ENCODE results near the gene PARVG. TPM values are rescaled to one million over a fixed set of nuclear protein-coding genes. Genes with fewer than 3 reads are reported as not detected.

Gene PARVG
- total and polyA plus RNA-seq, 9 of the 15 experiments (the other 6 are each of a cell fraction or from before 2014, with no cell fraction given): 0.35 TPM; not detected in 8

GRCh38 chr22:44162960-44163359 is 17.8 kb upstream of the PARVG start:
- intact Hi-C loops (cut with micrococcal nuclease): no loop called here
- 85% methylated on average over 10 of the region's 13 CpGs for WGBS (ENCODE audit: insufficient coverage, low coverage, missing lambda C conversion rate)
- no TSS peak for BruUV-seq (replicated peaks)

More at GRCh38 chr22:44162960-44163359, 17.8 kb upstream of the PARVG start:
- Histone ChIP-seq H3K79me2 (ENCODE audit: control insufficient read depth, insufficient read depth, low read length) (no peaks in the 10 kb centered on the region), H3K27ac (ENCODE audit: extremely low read depth, low read depth, low read length) (no peak overlapping the region), H3K9ac (ENCODE audit: insufficient read depth in 1 of 2, low read depth in 2 of 2, low read length in 2 of 2) (no peak overlapping the region), H3K4me3 (no peak overlapping the region), H3K36me3 (ENCODE audit: control insufficient read depth, insufficient read depth, low read length) (no peaks in the 10 kb centered on the region), H3K9me3 (replicated peaks; ENCODE audit: control insufficient read depth, insufficient read depth, low read depth, low read length) (no peaks in the 10 kb centered on the region), H3K4me1 (replicated peaks in 1 of 2; ENCODE audit: control insufficient read depth in 2 of 2, insufficient read depth in 2 of 2, low read length in 2 of 2) (no peaks in the 10 kb centered on the region), H3K27me3 (ENCODE audit: control insufficient read depth in 2 of 2, insufficient read depth in 2 of 2, low read length in 2 of 2) (no peaks in the 10 kb centered on the region), H2AFZ (ENCODE audit: low read depth, low read length) (no peak overlapping the region), H4K20me1 (replicated peaks; ENCODE audit: control insufficient read depth, insufficient read depth, low read length) (no peaks in the 10 kb centered on the region), H3K9me1 (ENCODE audit: control insufficient read depth, insufficient read depth, low read length) (no peaks in the 10 kb centered on the region), H3K4me2 (ENCODE audit: insufficient read depth, low read length) (no peak overlapping the region)
- DNase-seq (ENCODE audit: extremely low read depth in 1 of 4, low spot score in 3 of 4): no peak
- TF ChIP-seq HIVEP1 (CRISPR knock-in tag; IDR thresholded peaks at IDR 0.05): no peak
- no peak for TF ChIP-seq HDAC2 (IDR thresholded peaks at IDR 0.05)
- no peak for TF ChIP-seq CC2D1A (IDR thresholded peaks at IDR 0.05)
- TF ChIP-seq ZNF707 (CRISPR knock-in tag; conservative IDR thresholded peaks at IDR 0.05): no peak
- no peak for TF ChIP-seq PHB (CRISPR knock-in tag; IDR thresholded peaks at IDR 0.05)
- no peak for TF ChIP-seq ZNF175 (CRISPR knock-in tag; IDR thresholded peaks at IDR 0.05; ENCODE audit: low read depth)
- no peak for TF ChIP-seq RAD21 (CRISPR knock-in tag; conservative IDR thresholded peaks at IDR 0.05 in 1 of 2, IDR thresholded peaks at IDR 0.05 in 1 of 2)
- no peak for TF ChIP-seq RFX1 (IDR thresholded peaks at IDR 0.05)
- TF ChIP-seq STAT6 (CRISPR knock-in tag; IDR thresholded peaks at IDR 0.05): no peak
- TF ChIP-seq POLR2A (conservative IDR thresholded peaks at IDR 0.05): no peak
- TF ChIP-seq MYBL2 (IDR thresholded peaks at IDR 0.05; ENCODE audit: low read depth): no peak
- no peak for TF ChIP-seq MYBL2 (CRISPR knock-in tag; IDR thresholded peaks at IDR 0.05; ENCODE audit: borderline replicate concordance)
- TF ChIP-seq CAMTA2 (CRISPR knock-in tag; conservative IDR thresholded peaks at IDR 0.05): no peak
- TF ChIP-seq PBX2 (CRISPR knock-in tag; IDR thresholded peaks at IDR 0.05; ENCODE audit: low read depth): no peak
- no peak for TF ChIP-seq PBX2 (tag; conservative IDR thresholded peaks at IDR 0.05; ENCODE audit: low read depth)
- no peak for TF ChIP-seq SMAD1 (IDR thresholded peaks at IDR 0.05; ENCODE audit: low read depth, low read length, partially characterized antibody)
- no peak for TF ChIP-seq POLR2G (IDR thresholded peaks at IDR 0.05; ENCODE audit: low read depth, low read length)
- no peak for TF ChIP-seq HOMEZ (CRISPR knock-in tag; IDR thresholded peaks at IDR 0.05)
- CTCF ChIA-PET (ENCODE audit: low intra/inter-chr PET ratio): no interaction called here
- no peak for ATAC-seq
- POLR2A ChIA-PET: no interaction called here
- FAIRE-seq: no peak
- in situ Hi-C loops (cut with MboI): no loop called here

Measured in K562 (cell line).